ENCODE results near the gene TARS3.
"Not testable (repeated sequence)": the region's sequence is repeated elsewhere in the genome, so short reads cannot be mapped to it uniquely, and the experiment has no call there.

GRCh38 chr15:101746716-101747082 lies 22.4 kb upstream of the TARS3 start:
- not testable (repeated sequence) for TF ChIP-seq CTCF (IDR thresholded peaks at IDR 0.05; ENCODE audit: insufficient read depth, low read length); SPI1 (IDR thresholded peaks at IDR 0.05; ENCODE audit: borderline replicate concordance, low read depth)

Measured in HL-60 (cell line).